ENCODE measurements around the gene RNF103.

GRCh38 chr2:86632672-86633071 lies 9.0 kb upstream of the RNF103 start:
- TF ChIP-seq, protein P1, sequence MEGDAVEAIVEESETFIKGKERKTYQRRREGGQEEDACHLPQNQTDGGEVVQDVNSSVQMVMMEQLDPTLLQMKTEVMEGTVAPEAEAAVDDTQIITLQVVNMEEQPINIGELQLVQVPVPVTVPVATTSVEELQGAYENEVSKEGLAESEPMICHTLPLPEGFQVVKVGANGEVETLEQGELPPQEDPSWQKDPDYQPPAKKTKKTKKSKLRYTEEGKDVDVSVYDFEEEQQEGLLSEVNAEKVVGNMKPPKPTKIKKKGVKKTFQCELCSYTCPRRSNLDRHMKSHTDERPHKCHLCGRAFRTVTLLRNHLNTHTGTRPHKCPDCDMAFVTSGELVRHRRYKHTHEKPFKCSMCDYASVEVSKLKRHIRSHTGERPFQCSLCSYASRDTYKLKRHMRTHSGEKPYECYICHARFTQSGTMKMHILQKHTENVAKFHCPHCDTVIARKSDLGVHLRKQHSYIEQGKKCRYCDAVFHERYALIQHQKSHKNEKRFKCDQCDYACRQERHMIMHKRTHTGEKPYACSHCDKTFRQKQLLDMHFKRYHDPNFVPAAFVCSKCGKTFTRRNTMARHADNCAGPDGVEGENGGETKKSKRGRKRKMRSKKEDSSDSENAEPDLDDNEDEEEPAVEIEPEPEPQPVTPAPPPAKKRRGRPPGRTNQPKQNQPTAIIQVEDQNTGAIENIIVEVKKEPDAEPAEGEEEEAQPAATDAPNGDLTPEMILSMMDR (conservative IDR thresholded peaks at IDR 0.05): no peak
- TF ChIP-seq EZH2 (IDR thresholded peaks at IDR 0.05; ENCODE audit: low read depth): no peak

Data from PC-9 (cell line).